COLO829 (cell line): ENCODE results near the gene MICU1.

Source experiments
- DNase-seq: peaks from one replicate; pipeline ENCODE4 v3.0.0; 2012; ENCODE audit warnings: low spot score

MICU1 gene

DNA sequence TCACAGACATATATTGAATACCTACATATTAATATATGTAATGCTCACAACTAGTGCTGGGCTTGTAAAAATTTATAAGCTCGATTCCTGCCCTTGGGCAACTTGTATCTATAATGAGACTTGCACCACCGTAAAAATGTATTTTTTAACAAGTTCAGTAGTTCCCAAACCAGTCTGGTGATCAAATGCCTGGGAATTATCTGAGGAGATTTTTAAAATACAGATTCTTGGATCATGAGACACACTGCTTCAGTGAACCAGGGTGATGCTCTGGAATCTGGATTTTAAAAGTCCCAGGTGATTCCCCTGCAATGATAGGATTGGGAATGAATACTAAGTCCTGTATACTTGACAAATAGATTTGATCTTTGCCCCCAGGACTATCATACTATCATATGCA, 4.3 kb upstream of the MICU1 start:
- no peak for DNase-seq

DNA sequence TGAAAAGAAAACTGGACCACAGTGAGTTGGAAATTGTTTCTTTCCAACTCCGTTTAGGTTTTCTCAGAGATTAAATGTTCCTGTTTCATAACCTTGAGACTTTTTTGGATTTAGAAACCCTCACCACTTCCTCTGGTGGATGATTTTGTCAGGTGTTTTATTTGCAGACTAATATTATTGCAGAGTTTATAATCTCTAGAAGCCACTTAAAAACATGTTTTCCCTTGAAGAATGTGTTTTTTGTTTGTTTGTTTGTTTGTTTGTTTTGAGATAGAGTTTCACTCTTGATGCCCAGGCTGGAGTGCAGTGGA, 520 bp upstream of the MICU1 start:
- DNase-seq: no peak

DNA sequence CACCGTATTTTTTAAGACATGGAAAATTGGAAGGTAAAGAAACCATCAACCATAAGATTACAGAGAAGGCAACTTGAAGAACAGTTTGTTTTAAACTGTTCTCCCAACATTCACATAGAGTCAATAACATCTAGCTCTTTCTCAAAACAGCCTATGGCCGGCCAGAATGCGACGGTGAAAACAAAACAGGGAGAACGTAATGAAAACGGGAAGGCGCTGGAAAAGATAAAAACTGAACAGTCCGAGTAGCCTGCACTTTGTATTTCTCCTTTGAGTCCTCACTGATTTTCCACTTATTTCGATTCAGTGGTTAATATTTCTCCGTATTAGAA, 637 bp downstream of the MICU1 start:
- no peak for DNase-seq

DNA sequence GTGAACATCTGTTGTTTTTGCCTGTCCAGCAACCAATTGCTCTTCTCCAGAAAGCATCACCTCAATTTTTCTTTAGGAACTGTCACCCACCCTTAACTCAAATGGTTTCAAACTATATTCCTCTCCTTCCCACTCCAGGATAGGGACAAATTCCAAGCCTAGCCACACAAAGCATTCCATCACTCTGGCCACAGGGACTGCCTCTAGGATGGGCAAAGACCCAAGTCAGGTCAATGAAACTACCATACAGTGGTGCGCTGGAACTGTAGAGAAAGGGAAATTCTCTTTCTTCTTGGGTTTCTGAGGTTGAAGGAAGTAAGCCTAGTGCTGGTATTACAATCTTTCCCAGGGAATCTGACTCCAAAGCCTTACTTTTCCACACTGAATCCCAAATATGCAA, 3.6 kb downstream of the MICU1 start:
- DNase-seq: no peak

DNA sequence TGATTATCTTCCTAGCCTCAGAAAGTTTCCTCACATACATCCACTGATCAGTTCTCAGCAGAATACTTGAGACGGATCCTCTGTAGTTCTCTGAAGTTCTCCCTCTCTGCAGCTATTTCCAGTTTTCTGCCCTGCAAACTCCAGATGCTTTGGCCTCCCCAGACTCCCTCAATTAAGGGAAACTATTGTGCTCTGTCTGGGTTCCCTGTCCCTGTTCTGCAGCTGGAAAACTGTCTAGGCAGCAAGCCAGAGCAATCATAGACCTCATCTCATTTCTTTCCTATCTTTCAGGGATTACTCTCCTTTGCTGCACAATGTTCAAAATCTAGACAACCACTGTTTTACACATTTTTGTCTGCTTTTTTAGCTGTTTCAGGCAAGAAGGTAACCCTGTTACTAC, 9.2 kb downstream of the MICU1 start:
- DNase-seq: no peak

DNA sequence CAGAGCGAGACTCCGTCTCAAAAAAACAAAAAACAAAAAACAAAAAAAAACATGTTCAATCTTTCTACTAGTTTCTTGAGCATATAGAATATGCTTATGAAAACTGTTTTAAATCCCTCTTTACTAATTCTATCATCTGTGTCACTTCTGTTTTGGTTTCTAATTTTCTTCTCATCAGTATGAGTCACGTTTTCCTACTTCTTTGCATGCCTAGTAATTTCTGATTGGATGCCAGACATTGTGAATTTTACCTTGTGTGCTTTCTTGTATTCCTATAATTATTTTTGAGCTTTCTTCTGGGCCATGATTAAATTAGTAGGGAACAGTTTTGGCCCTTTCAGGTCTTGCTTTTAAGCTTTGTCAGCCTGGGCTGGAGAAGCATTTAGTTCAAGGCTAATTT, 9.9 kb downstream of the MICU1 start:
- no peak for DNase-seq

DNA sequence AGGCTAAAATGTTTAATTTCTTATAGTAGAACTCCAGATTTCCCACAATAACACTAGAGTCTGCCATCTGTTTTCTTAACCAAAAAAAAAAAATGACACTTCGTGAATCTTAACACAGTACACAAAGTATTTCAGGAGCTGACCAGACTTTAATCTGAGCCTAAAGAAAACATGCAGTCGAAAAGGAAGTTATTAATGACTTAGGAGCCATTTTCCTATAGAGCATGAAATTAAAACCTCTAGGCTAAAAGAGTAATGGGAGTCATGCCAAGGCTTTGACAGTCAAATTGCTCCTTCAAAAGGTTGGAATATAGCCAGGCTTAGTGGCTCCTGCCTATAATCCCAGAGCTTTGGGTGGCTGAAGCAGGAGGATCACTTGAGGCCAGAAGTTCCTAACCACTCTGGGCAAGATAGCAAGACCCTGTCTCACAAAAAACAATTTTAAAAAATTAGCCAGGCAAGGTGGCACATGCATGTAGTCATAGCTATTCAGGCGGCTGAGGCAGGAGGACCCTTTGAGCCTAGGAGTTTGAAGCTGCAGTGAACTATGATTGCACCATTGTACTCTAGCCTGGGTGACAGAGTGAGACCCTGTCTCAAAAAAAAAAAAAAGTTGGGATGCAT, 13.6 kb downstream of the MICU1 start:
- DNase-seq: peak; percentile 22

DNA sequence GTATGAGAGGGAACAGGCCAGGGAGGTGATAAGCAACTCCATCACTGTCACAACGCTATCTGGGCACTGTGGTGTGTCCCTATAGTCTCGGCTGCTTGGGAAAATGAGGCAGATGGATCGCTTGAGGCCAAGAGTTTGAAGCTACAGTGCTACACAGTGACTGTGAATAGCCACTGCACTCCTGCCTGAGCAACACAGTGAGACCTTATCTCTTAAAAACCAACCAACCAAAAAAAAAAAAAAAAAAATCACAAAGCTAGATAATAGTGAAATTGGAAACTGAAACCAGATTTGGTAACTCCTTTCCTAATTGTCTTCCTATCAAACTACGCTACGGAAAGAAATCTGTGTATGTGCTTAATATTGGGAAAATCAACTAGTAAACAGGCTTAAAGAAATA, 14.1 kb downstream of the MICU1 start:
- DNase-seq: no peak

DNA sequence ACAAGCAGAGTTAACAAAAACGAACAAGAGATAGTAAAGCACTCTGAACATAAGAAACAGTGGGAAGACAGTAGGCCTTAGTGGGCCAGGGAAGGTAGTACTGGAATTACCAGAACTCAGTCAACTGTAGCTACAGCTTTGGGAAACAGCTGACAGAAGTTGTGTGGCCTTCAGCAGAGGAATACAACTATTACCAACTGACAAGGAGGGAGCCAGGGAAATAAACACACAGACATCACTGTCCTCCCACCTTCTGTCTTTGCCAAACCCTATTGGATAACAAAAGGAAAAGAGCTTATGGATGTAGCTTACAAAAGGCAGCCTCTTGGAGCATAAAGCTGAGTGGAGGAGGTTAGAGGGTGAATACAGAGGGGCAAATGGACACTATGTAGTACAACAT, 15.4 kb downstream of the MICU1 start:
- no peak for DNase-seq

DNA sequence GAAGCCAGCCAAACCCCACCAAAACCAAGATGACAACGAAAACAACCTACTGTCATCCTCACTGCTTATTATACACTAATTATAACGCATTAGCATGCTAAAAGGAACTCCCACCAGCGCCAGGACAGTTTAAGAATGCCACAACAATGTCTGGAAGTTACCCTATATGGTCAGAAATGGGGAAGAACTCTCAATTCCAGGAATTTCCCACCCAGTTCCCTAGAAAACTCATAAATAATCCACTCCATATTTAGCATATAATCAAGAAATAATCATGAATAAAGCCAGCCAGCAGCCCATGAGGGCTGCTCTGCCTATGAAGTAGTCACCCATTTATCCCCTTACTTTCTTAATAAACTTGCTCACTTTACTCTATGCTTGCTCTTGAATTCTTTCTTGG, 20.8 kb downstream of the MICU1 start:
- DNase-seq: no peak

DNA sequence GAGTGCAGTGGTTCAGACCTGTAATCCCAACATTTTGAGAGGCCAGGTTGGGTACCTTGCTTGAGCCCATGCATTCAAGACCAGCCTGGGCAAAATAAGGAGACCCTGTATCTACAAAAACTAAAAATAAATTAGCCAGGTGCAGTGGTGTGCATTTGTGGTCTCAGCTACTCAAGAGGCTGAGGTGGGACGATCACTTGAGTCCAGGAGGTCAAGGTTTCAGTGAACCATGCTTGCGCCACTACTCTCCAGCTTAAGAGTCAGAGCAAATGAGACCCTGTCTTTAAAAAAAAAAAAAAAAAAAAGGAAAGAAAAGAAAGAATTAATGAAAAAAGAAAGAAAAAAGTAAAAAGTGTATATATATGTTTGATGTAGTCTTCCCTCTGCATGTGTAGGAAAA, 24.7 kb downstream of the MICU1 start:
- no peak for DNase-seq

DNA sequence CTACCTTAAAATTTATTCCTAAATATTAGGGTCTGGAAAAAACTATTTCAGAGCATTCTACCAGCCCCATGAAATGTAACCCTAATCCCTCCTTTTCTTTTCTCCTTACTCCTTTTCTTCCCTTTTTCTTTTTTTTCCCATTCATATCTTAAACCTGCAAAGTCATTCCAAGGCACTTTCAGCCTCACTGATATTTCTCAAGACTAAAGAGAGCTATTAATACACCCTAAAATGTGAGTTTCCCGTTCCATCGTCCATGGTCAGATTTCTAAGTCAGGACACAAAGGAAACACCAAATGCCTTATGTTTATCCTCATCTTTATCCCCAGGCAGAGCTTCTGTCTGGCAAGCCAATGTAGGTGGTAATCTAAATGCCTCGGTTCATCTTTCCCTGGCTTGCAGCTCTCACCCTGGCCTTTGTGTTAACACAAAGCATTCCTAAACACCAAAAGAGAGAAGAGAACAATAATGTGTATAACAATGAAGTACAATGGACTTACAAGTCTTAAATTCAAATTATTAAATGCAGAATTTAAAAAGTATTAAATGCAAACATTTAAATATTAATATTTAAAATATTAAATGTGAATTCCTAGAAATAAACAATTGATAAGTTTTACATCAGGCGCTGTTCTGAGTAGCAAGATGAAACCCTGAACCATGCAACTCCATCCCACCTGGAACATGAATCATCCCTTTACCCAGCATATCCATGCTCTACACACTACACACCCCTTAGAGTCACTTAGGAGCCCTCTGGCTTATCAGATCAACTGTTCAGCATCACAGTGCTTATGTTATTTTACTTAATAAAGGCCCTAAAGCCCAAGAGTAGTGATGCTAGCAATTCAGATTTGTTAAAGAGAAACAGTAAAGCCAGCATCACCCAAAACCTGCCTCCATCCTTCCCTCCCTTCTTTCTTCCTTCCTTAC, 26.8 kb downstream of the MICU1 start:
- no peak for DNase-seq

DNA sequence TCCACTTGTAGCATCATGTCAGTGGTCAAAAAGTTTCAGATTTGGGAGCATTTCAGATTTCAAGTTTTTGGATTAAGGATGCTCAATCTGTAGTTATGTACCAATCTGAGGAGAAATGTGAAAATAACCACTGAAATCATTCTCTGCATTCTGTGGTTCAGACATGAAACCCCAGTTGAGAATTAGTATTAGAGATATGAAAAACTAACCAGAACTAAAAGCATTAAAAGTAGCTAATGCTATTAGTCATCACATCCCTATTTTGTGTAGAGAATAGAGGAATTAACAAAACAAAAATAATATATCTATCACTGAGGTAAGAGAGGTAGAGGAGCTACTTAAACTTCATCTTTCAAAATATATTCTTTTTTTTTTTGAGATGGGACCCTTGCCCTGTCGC, 28.0 kb downstream of the MICU1 start:
- no peak for DNase-seq

DNA sequence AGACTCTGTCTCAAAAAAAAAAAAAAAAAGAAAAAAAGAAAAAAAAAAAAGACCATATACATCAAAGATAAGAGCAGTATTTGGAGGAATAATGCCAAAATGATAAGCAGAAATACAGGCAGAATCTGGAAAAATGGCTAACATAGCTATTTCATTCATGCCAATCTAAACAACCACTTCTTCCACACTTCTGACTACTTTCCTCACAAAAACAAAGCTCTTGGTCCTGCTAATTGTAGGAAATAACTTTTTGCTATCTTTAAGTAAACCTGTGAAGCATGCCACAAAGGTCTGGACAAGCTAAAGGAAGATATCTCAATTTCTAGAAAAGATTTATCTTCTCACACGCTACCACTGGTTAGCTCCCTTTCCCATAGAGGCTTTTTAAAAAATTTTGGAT, 30.4 kb downstream of the MICU1 start:
- no peak for DNase-seq

DNA sequence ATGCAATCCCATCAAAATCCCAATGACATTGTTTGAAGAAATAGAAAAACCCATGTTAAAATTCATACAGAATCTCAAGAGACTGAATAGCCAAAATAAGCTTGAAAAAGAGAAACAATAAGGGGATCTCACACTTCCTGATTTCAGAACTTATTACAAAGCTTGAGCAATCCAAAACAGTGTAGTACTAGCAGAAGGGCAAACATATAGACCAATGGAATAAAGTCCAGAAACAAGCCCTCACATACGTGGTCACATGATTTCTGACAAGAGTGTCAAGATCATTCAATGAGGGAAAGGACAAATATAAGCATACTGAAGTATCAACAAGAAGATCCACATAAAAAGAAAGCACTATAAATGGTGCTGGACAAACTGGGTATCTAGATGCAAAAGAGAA, 31.9 kb downstream of the MICU1 start:
- DNase-seq: no peak

DNA sequence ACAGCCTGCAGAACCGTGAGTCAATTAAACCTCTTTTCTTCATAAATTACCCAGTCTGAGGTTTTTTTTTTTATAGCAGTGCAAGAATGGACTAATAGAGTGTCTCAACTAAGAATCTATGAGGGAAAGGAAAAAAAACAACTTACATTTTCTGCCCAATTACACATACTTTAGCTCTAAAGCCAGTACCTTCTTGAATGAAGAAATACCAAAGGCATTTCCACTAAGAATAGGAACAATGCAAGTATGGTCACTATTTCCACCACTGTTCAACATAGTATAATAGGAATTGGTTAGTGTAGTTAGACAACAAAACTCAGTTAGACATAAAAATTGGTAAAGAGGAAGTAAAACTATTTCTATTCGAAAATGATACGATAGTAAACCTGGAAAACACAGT, 37.6 kb downstream of the MICU1 start:
- no peak for DNase-seq

DNA sequence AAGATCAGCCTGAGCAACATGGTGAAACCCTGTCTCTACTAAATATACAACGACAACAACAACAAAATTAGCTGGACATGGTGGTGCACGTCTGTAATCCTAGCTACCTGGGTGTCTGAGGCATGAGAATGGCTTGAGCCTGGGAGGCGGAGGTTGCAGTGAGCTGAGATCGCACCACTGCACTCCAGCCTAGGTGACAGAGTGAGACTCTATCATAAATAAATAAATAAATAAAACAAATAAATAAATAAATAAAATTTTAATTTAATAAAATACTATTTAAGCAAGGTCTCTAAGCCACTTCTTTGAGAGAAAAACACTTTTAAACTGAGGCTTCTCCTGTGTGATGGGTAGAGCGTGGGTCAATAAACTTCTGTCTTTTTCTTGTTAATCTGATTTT, 38.3 kb downstream of the MICU1 start:
- DNase-seq: no peak

DNA sequence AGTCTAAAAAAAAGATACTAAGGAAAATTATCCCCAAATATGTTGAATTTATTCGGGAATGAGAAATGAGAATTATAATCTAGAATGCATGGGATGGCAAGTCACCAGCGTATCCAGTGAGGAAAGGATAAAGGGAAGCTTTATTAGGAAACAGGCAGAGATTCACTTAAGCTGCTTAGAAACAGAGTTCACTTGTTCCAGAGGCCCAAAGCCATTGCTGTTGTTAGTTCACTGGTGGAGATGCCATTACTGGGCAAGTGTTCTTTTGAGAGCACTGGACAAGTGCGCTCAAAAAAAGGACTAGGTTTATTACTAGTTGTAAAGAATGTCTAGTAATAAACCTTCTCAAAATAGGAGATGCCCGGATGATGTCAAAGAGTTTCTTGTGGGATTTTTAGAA, 51.2 kb downstream of the MICU1 start:
- DNase-seq: peak; percentile 2

DNA sequence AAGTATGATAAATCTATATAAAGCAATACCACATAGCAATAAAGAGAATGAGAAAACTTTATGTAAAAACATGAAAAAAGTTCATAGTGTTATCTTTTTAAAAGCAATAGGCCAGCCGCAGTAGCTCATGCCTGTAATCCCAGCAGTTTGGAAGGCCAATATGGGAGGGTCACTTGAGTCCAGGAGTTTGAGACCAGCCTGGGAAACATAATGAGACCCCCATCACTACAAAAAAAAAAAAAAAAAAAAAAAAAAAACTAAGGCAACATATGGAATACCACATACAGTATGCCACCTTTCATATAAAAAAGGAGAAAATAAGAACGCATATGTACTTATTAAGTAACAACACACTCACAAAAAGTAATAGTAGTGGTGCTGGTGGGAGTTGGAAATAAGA, 52.8 kb downstream of the MICU1 start:
- DNase-seq: no peak

DNA sequence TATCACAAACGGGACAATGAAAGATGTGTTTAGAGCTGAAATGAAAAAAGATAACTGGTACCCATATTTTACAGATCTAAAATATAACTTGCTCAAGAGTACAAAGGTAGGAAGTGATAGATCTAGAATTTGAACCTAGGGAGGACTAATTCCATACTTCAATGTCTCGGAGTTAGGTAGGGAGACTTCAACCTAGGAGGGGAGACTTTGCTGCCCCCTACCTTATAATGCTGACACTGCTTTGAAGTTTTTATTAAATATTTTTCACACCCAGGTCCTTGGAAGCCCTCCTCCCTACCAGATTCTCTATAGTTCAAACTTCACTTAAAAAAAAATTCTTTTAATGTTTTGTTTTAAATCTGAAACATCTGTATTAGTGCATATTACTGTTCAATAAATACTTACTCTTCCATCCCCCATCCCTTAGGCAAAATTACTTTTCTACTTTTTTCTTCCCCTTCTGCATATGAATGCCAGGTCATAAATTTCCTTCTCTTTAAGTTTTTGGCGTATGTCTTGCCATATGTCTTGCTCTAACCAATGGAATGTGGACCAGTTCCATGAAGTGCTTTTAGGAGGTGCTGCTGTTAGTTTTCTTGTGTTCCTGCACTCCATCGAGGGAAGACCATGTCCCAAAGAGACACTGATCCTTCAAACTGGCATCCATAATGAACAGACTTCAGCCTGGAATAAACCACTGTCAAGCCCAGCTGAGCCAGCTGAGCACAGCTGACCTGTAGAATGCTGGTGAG, 57.8 kb downstream of the MICU1 start:
- peak; percentile 4 for DNase-seq

DNA sequence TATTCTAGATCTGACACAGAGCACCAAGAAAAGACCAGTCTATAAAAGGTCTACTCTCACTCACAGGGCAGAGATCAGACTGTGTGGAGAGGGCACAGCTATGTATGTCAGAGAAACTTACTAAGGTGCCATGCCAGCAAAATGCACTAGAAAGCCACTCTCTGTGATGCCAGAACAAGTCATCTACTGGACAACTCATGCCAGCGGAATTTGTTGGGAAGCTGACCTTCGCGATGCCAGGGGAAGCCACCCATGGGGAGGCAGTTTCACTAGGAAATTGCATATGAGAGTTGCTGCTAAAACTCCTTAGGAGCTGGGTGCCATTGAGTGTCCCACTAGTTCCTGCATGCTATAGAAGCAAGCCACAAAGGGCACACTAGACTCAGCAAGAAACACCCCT, 58.5 kb downstream of the MICU1 start:
- peak; percentile 4 for DNase-seq

DNA sequence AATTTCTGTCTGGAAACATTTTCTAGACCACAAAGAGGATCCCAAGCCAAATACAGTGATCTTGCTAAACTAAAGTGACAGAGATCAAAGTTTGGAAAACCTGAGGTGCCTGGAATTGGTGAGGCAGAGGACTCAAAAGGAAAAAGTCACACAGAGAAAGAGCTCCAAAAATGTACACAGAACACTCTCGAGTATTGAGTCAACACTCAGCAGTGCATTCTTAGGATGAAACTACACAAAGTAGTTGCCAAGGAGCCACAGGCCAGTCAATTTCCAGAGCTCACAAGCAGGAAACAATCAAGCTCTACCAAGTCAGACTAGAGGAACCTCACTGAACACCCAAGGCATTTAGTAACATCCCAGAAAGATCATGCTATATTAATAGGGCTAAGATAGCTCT, 61.3 kb downstream of the MICU1 start:
- no peak for DNase-seq

DNA sequence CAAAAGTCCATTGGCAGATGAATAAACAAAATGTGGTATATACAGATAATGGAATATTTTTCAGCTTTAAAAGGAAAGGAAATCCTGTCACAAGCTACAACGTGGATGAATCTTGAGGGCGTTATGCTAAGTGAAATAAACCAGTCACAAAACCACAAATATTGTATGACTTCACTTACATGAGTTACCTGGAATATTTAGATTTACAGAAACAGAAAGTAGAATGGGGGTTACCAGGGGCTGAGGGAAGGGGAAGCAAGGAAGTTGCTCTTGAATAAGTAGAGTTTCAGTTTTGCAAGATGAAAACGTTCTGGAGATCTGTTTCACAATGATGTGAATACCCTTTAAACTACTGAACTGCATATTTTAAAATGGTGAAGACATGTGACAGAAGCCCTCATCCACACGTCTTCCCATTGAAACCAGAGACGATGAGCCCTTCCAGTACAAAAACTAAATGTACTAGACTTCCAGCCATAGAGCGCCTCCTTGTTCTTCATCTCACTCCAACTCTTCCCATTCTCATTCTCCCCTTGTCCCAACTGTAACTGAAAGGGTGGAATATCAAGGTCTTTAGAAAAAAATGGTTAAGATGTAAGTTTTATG, 62.4 kb downstream of the MICU1 start:
- no peak for DNase-seq
